A549 (cell line): ENCODE results near the gene LRFN2.

ENCODE experiments used
- CBX2 ChIP-seq: fragments of 200-600 bp; sonication (generic); IDR thresholded peaks from 2 replicates; pipeline ENCODE4 v1.6.1; 2016; ENCODE audit warnings: low read depth, mild to moderate bottlenecking, borderline replicate concordance
- CTCF ChIP-seq: fragments of >200 bp; sonication (Bioruptor Twin); formaldehyde crosslinking; IDR thresholded peaks from 3 replicates; pipeline ENCODE4 v1.5.1; 2016
- FOSL2 ChIP-seq, 2 experiments: fragments of 450-650 bp in 1 of 2; fragments of >200 bp in 1 of 2; sonication (Bioruptor Twin) in 1 of 2; formaldehyde crosslinking; IDR thresholded peaks; 2 replicates each; pipeline versions ENCODE4 v1.5.0 to v1.6.1; 2016 to 2020; ENCODE audit warnings: mild to moderate bottlenecking in 1 of 2, moderate library complexity in 1 of 2
- HOXB13 ChIP-seq: fragments of 250-450 bp; sonication (Bioruptor Pico); IDR thresholded peaks from 2 replicates; pipeline ENCODE4 v1.5.0; 2020; ENCODE audit warnings: low read depth, mild to moderate bottlenecking, moderate library complexity
- JUN ChIP-seq, 2 experiments: fragments of >200 bp; sonication (Bioruptor Twin); formaldehyde crosslinking; IDR thresholded peaks; 2 replicates in 1 of 2; 3 replicates in 1 of 2; pipeline ENCODE4 v1.6.1; 2016 to 2017
- MAX ChIP-seq: IDR thresholded peaks from 2 replicates; pipeline ENCODE4 v1.6.1; 2012
- MAZ ChIP-seq: fragments of 150-350 bp; IDR thresholded peaks from 2 replicates; pipeline ENCODE4 v1.6.1; 2014; ENCODE audit warnings: antibody characterized with exemption, low read depth, low read length, borderline replicate concordance
- MYC ChIP-seq: IDR thresholded peaks from 2 replicates; pipeline ENCODE4 v1.6.1; 2012; ENCODE audit warnings: mild to moderate bottlenecking, inconsistent platforms, low read length, improper control_type of control experiment, borderline replicate concordance
- PHF8 ChIP-seq: fragments of 200-600 bp; sonication (generic); IDR thresholded peaks from 2 replicates; pipeline ENCODE4 v1.6.1; 2016; ENCODE audit warnings: low read depth, mild to moderate bottlenecking, antibody characterized with exemption, moderate library complexity, borderline replicate concordance
- POLR2A ChIP-seq: IDR thresholded peaks from 2 replicates; pipeline ENCODE4 v1.6.1; 2012; ENCODE audit warnings: mild to moderate bottlenecking, low read length
- RAD21 ChIP-seq, 2 experiments: fragments of >200 bp in 1 of 2; sonication (Bioruptor Twin) in 1 of 2; formaldehyde crosslinking in 1 of 2; IDR thresholded peaks in 1 of 2; conservative IDR thresholded peaks in 1 of 2; 2 replicates in 1 of 2; 3 replicates in 1 of 2; pipeline ENCODE4 v1.6.1; 2012 to 2018; ENCODE audit warnings: inconsistent platforms in 1 of 2
- RNF2 ChIP-seq: fragments of 200-600 bp; sonication (generic); IDR thresholded peaks from 2 replicates; pipeline ENCODE4 v1.6.1; 2016; ENCODE audit warnings: low read depth, mild to moderate bottlenecking, antibody characterized with exemption, moderate library complexity, borderline replicate concordance
- TF ChIP-seq, protein P1 (sequence below): fragments of 450-650 bp; IDR thresholded peaks from 2 replicates; pipeline ENCODE4 v1.6.1; 2014; ENCODE audit warnings: antibody characterized with exemption

DNA sequence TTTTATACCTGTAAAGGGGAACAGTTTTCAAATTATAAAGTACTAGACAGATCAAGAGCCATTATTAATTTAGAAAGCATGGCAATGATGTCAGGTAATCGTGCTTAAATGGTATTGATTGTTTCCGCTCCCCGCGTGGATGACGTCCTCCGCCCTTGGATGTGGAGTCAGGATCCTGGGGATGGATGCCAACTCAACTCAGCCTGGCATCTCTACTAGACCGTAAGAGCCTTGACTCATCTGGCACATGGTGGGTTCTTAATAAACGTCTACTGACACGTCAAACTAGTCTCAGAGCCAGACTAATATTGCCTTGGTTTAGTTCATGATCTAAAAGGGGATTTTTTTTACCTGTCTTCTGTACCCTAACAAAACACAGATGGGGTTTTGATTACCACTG lies 80.2 kb downstream of the LRFN2 start:
- TF ChIP-seq, protein P1, sequence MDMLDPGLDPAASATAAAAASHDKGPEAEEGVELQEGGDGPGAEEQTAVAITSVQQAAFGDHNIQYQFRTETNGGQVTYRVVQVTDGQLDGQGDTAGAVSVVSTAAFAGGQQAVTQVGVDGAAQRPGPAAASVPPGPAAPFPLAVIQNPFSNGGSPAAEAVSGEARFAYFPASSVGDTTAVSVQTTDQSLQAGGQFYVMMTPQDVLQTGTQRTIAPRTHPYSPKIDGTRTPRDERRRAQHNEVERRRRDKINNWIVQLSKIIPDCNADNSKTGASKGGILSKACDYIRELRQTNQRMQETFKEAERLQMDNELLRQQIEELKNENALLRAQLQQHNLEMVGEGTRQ, result no peak
- TF ChIP-seq RAD21 (conservative IDR thresholded peaks at IDR 0.05 in 1 of 2, IDR thresholded peaks at IDR 0.05 in 1 of 2), result no peak
- no peak for TF ChIP-seq FOSL2 (IDR thresholded peaks at IDR 0.05)
- no peak for TF ChIP-seq FOSL2 (CRISPR knock-in tag; IDR thresholded peaks at IDR 0.05)
- no peak for TF ChIP-seq CTCF
- no peak for TF ChIP-seq HOXB13 (CRISPR knock-in tag)
- TF ChIP-seq CBX2, result no peak
- TF ChIP-seq MAZ, result no peak
- no peak for TF ChIP-seq POLR2A
- TF ChIP-seq RNF2, result no peak
- no peak for TF ChIP-seq PHF8
- no peak for TF ChIP-seq JUN (IDR thresholded peaks at IDR 0.05)
- no peak for TF ChIP-seq MAX
- no peak for TF ChIP-seq MYC
